ENCODE measurements around the gene DGLUCY.

GRCh38 chr14:91241863-91242262, 128.0 kb downstream of the DGLUCY start:
- TF ChIP-seq BCL11A (IDR thresholded peaks at IDR 0.05; ENCODE audit: low read depth in 2 of 2, low read length in 2 of 2) (no peak), ZNF274 (IDR thresholded peaks at IDR 0.05; ENCODE audit: borderline replicate concordance, extremely low read depth, low read length) (no peak)
